ENCODE measurements around the gene KLRC2.

GRCh38 chr12:10404798-10405197 lies 31.0 kb downstream of the KLRC2 start:
- no peak for TF ChIP-seq POLR2AphosphoS5 (IDR thresholded peaks at IDR 0.05; ENCODE audit: low read depth)
- no peak for TF ChIP-seq CTCF (conservative IDR thresholded peaks at IDR 0.05; ENCODE audit: low read depth in 2 of 2)
- no peak for TF ChIP-seq JUNB (IDR thresholded peaks at IDR 0.05; ENCODE audit: unreplicated experiment)
- no peak for TF ChIP-seq EZH2 (IDR thresholded peaks at IDR 0.05; ENCODE audit: low read depth, unreplicated experiment)
- TF ChIP-seq REST (IDR thresholded peaks at IDR 0.05; ENCODE audit: unreplicated experiment), result no peak
